Activated T-helper 2 cell treated with anti-CD3 and anti-CD28 coated beads, Interferon-gamma antibody, Interleukin-2, Interleukin-4, amounts not matched to agents 10 μg/mL and 5 μg/mL and 100 μg/mL, durations not matched to agents 14 hours and 24 hours and 36 hours (primary cell): ENCODE results near the gene DKK3. TPM values are rescaled to one million over a fixed set of nuclear protein-coding genes. Genes with fewer than 3 reads are reported as not detected.
"Not testable (repeated sequence)": the region's sequence is repeated elsewhere in the genome, so short reads cannot be mapped to it uniquely, and the experiment has no call there.

Experiments used
- DNase-seq: peaks from one replicate; pipeline ENCODE4 v3.0.0; 2021; ENCODE audit warnings: low spot score
- H3K27ac Mint-ChIP-seq: one replicate; pipeline ENCODE4 v1.8.0; 2021; ENCODE audit warnings: mixed read lengths
- H3K27me3 Mint-ChIP-seq: one replicate; pipeline ENCODE4 v1.8.0; 2021; ENCODE audit warnings: low read depth, mixed read lengths
- H3K36me3 Mint-ChIP-seq: one replicate; pipeline ENCODE4 v1.8.0; 2021; ENCODE audit warnings: low read depth, mixed read lengths
- H3K4me1 Mint-ChIP-seq: one replicate; pipeline ENCODE4 v1.8.0; 2021; ENCODE audit warnings: low read depth, mixed read lengths
- H3K4me3 Mint-ChIP-seq: one replicate; pipeline ENCODE4 v1.8.0; 2021; ENCODE audit warnings: low read depth, mild to moderate bottlenecking, moderate library complexity, mixed read lengths
- H3K9me3 Mint-ChIP-seq: one replicate; pipeline ENCODE4 v1.8.0; 2021; ENCODE audit warnings: mixed read lengths
- intact Hi-C: fragments of 100-400 bp; cut with micrococcal nuclease; formaldehyde crosslinking; loops from one replicate; pipeline ENCODE4 v1.15.1; 2023
- total RNA-seq: library from RNA; stranded (reverse); gene quantifications from 2 replicates; pipeline ENCODE4 v1.2.3, GENCODE V29; 2022

The DKK3 gene
- total RNA-seq, 1 donor from 2014 or later, result not detected

DNA sequence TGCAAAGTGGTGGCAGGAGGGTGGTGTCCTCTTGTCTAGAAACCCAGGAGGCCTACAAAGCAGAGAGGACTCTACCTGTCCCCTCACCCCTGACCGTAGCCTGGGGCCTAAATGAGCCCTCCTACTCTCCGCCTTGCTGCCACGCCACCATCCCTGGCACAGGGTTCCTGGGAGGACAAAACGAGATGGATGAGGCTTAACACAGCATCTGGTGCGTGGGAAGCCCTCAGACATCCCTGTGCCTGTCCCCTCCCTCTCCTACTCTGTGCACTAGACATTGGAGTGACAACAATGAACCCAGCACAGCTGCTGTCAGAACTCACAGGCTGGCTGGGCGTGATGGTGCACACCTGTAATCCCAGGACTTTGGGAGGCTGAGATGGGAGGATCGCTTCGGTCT lies 36.4 kb upstream of the DKK3 start:
- no peaks in the 10 kb centered on the region for H3K36me3 Mint-ChIP-seq
- H3K27ac Mint-ChIP-seq, result no peak overlapping the region
- H3K4me3 Mint-ChIP-seq, result no peak overlapping the region
- H3K4me1 Mint-ChIP-seq, result peaks cover 20% of the 10 kb centered on the region
- no peak for DNase-seq
- no peaks in the 10 kb centered on the region for H3K9me3 Mint-ChIP-seq
- H3K27me3 Mint-ChIP-seq, result peaks cover 10% of the 10 kb centered on the region
- intact Hi-C loops, result loop anchor here (5.0 kb wide), 2 partner anchors 68 to 257 kb away; partner anchors contain the start of gene MICAL2

DNA sequence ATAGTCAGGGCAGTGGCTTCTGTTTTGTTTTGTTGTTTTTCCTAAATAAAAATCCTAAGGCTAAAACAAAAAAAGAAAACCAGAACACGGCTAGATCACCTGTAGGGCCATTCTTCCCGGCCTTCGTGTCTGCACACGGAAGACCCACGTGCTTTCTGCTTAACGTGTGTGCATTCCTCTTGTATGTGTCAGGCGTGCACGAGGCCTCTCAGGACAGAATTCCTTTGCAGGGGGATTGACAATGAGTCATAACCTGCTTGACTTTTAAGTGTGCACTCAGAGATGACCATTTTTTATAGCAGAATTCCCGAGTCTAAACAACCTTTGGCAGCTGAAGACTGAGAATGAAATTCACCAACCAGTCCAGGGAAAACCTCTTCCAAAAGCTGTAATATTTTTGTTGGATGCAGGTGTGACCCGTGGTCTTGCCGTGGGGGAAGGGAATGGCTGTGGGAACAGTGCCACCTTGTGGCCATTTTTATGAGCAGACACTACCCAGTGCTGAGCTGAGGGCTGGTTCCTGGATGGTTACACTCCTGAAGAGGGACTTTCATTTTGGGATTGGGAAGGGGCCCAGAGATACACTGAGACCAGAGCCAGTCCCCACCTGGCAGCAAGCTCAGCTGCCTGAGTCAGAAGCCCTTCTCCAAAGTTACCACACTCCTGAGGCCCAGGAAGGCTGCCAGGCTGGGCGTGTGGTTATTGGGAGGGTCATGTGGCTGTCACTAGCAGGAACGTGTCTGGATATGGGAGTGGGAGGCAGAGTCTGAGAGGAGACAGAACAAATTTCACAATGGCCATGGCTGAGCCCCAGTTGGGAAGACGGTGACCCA lies 35.7 kb upstream of the DKK3 start:
- Mint-ChIP-seq H3K27me3 (peaks cover 12% of the 10 kb centered on the region), H3K36me3 (no peaks in the 10 kb centered on the region), H3K9me3 (no peaks in the 10 kb centered on the region), H3K4me3 (no peak overlapping the region), H3K27ac (no peak overlapping the region), H3K4me1 (peaks cover 18% of the 10 kb centered on the region)
- intact Hi-C loops, result loop anchor here (5.0 kb wide), 1 partner anchor 257 kb away; no protein-coding TSS in a partner anchor
- DNase-seq, result peak; percentile 35

DNA sequence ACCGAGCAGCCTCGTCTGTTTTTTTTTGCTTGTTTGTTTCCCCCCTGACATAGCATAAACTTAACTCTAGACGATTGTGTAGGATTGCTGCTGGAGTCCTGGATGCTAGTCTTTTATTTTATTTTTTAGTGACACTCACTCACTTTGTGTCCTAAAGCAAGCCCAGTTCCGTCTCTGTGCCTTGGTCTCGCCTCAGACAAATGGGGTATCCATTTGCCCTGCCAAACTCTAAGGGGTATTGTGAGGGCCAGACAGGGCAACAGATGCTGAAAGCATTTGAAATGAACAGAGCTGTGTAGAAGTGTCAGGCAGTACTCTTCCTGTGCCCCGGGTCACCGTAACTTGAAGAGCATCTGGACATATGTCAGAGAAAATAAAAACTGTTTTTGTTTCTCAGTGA lies 34.8 kb upstream of the DKK3 start:
- Mint-ChIP-seq H3K9me3 (no peaks in the 10 kb centered on the region), H3K27ac (no peak overlapping the region), H3K4me3 (no peak overlapping the region), H3K36me3 (no peaks in the 10 kb centered on the region), H3K27me3 (peaks cover 15% of the 10 kb centered on the region), H3K4me1 (peaks cover 9% of the 10 kb centered on the region)
- intact Hi-C loops, result loop anchor here (5.0 kb wide), 1 partner anchor 256 kb away; no protein-coding TSS in a partner anchor
- DNase-seq, result no peak

DNA sequence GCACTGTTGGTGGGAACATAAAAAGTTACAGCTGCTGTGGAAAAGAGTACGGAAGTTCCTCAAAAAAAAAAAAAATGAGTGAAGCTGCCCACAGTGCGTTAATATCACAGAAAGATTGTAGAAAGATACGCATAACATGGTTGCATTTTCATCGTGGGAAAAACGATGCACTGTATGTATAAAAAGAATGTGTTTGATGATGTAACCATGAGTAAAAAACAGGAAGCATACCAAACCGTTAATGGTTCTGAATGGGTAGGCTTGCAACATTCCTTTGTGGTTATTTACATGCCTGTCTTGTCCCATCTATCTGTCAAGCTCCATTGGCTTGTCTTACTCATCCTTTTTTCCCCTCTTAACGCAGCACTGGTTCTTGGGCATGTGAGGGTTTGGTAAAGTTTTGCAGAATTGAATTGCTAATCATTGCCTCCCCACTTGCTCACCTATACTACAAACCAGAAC lies 33.8 kb upstream of the DKK3 start:
- intact Hi-C loops, result loop anchor here (5.0 kb wide), 1 partner anchor 255 kb away; no protein-coding TSS in a partner anchor
- peaks cover 24% of the 10 kb centered on the region for H3K27me3 Mint-ChIP-seq
- H3K4me3 Mint-ChIP-seq, result no peak overlapping the region
- H3K4me1 Mint-ChIP-seq, result peaks cover 4% of the 10 kb centered on the region
- H3K27ac Mint-ChIP-seq, result no peak overlapping the region
- no peaks in the 10 kb centered on the region for H3K36me3 Mint-ChIP-seq
- H3K9me3 Mint-ChIP-seq, result no peaks in the 10 kb centered on the region
- DNase-seq, result no peak

DNA sequence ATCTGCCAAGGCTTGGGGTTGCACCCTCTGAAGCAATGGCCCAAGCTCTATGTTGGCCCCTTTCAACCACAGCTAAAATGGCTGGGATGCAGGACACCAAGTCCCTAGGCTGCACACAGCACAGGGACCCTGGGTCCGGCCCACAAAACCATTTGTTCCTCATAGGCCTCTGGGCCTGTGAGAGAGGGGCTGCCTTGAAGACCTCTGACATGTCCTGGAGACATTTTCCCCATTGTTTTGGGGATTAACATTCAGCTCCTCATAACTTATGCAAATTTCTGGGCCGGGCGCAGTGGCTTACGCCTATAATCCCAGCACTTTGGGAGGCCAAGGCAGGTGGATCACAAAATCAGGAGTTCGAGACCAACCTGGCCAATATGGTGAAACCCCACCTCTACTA lies 32.3 kb upstream of the DKK3 start:
- not testable (repeated sequence) for H3K36me3 Mint-ChIP-seq, H3K9me3 Mint-ChIP-seq, H3K4me3 Mint-ChIP-seq, DNase-seq, H3K4me1 Mint-ChIP-seq, H3K27ac Mint-ChIP-seq
- intact Hi-C loops, result loop anchor here (5.0 kb wide), 1 partner anchor 253 kb away; no protein-coding TSS in a partner anchor
- H3K27me3 Mint-ChIP-seq, result peaks cover 39% of the 10 kb centered on the region

DNA sequence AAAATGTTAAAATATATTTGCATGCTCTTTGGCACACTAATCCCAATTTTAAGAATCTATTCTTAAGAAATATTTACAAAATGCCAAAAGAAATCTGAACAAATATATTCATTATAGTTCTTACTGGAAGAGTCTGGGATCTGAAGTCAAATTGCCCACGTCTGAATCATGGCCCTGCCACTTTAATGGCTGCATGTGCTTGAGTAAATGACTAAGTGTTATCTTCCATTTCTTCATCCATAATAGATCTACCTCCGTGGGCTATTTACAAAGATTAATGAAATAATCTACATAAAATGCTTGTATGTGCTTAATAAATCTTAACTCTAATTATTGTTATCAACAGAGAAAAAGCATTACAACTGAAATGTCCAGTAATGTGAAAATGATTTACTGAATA lies 24.5 kb upstream of the DKK3 start:
- intact Hi-C loops, result no loop called here
- Mint-ChIP-seq H3K27me3 (peaks cover 47% of the 10 kb centered on the region), H3K9me3 (no peaks in the 10 kb centered on the region), H3K36me3 (no peaks in the 10 kb centered on the region), H3K27ac (no peak overlapping the region), H3K4me3 (no peak overlapping the region), H3K4me1 (no peaks in the 10 kb centered on the region)
- DNase-seq, result no peak

DNA sequence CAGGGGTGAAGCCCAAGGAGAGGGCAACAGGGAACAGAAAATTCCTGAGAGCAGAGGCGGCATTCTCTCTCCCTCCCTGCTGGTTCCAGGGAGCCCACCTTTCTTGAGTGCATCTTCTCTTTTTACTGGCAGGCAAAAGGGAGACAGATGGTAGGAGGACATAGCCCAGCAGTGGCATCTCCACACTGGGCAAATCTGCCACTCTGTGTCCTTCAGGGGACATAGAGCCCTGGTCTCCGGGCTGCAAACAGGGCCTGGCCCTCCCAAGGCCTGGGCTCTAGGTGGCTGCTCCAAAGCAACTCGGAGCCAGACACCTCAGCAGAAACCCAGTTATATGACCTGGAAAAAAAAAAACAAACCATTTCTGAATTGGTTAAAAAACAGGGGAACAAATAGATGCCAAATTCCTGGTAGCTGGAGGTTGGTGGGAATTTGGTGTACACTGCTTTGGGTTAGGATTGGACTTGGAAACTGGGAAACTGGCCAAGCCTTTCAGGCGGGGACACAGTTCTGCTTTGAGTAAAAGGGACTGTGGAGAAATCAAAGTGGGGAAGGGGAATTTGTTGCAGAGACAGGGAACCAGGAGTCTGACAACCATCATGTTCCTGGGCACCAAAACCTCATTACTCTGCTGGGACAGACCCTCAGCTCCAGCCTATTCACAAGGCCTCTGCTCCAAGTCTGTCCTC lies 23.6 kb upstream of the DKK3 start:
- H3K9me3 Mint-ChIP-seq, result no peaks in the 10 kb centered on the region
- H3K27ac Mint-ChIP-seq, result no peak overlapping the region
- no peak for DNase-seq
- H3K27me3 Mint-ChIP-seq, result peaks cover 37% of the 10 kb centered on the region
- no peaks in the 10 kb centered on the region for H3K36me3 Mint-ChIP-seq
- intact Hi-C loops, result no loop called here
- H3K4me1 Mint-ChIP-seq, result no peaks in the 10 kb centered on the region
- no peak overlapping the region for H3K4me3 Mint-ChIP-seq

DNA sequence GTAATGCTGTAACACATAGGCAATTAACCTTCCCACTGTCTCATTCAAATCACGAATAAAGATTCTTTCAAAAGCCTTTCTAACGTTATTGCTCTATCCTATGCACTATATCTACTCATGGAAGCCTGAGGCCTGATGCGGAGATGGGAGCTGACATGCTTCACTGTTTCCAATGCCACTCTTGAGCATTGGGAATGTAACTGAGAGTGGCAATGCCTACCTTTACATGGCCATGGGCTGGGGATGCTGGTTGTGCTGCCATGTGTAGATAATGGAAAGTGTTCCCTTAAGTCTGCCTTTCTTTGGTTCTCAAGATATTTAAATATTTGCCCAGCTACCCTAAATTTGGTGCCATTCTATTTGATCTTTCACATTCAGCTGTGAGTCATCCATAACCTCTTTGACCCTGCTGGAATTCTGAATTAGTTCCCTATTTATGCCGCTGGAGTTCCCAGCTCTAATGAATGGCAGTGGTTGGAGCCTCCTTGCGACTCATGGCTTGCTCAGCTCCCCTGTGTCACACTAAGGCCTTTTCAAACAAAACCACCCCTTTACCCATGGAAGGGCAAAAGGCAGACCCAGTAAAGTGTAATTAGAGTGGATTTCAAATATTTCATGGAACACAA lies 21.4 kb upstream of the DKK3 start:
- no peaks in the 10 kb centered on the region for H3K36me3 Mint-ChIP-seq
- DNase-seq, result no peak
- H3K9me3 Mint-ChIP-seq, result peaks cover under 1% of the 10 kb centered on the region
- H3K4me3 Mint-ChIP-seq, result no peak overlapping the region
- intact Hi-C loops, result no loop called here
- H3K27me3 Mint-ChIP-seq, result peaks cover 17% of the 10 kb centered on the region
- H3K27ac Mint-ChIP-seq, result no peak overlapping the region
- H3K4me1 Mint-ChIP-seq, result peaks cover 3% of the 10 kb centered on the region

DNA sequence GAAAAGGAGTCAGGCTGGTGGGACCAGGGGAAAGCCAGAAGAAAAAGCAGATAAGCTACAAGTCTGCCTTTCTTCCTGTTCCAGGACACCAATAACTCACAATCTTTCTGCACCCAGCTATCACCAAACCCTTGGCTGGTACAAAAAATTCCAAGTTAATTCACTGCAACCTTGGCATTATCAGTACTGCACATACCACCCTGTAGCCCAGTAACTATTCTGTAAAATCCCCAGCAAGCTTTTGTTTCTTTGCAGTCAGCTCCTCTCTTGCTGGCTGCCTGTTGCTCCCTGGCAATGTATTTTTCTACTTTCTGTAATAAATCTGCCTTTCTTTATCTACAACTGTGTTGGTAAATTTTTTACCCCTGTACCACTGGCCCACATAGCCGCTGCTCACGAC lies 20.7 kb upstream of the DKK3 start:
- Mint-ChIP-seq H3K4me1 (peaks cover 3% of the 10 kb centered on the region), H3K4me3 (no peak overlapping the region), H3K36me3 (no peaks in the 10 kb centered on the region), H3K9me3 (peaks cover 7% of the 10 kb centered on the region), H3K27me3 (peaks cover 16% of the 10 kb centered on the region), H3K27ac (no peak overlapping the region)
- DNase-seq, result no peak
- intact Hi-C loops, result no loop called here

DNA sequence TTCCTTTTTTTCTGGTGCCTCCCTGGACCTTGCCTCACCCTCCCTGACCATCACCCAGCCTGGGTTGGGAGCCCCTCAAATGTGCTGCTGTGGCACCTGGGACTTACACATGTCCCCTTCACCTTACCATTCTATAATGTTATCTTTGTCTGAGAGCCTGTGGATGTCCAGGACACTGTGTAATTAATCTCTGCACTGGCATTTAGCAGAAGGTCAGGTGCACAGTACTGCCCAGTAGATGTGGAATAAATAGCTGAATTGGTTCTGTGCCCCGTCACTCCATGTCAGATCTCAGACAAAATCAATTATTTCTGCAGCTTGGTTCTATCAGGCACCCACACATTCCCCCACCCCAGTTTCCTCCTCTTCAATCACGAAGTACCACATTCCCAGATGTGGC lies 19.9 kb upstream of the DKK3 start:
- intact Hi-C loops, result no loop called here
- H3K27ac Mint-ChIP-seq, result no peak overlapping the region
- peaks cover 14% of the 10 kb centered on the region for H3K27me3 Mint-ChIP-seq
- DNase-seq, result no peak
- H3K4me1 Mint-ChIP-seq, result peaks cover 3% of the 10 kb centered on the region
- H3K36me3 Mint-ChIP-seq, result no peaks in the 10 kb centered on the region
- peaks cover 11% of the 10 kb centered on the region for H3K9me3 Mint-ChIP-seq
- H3K4me3 Mint-ChIP-seq, result no peak overlapping the region

DNA sequence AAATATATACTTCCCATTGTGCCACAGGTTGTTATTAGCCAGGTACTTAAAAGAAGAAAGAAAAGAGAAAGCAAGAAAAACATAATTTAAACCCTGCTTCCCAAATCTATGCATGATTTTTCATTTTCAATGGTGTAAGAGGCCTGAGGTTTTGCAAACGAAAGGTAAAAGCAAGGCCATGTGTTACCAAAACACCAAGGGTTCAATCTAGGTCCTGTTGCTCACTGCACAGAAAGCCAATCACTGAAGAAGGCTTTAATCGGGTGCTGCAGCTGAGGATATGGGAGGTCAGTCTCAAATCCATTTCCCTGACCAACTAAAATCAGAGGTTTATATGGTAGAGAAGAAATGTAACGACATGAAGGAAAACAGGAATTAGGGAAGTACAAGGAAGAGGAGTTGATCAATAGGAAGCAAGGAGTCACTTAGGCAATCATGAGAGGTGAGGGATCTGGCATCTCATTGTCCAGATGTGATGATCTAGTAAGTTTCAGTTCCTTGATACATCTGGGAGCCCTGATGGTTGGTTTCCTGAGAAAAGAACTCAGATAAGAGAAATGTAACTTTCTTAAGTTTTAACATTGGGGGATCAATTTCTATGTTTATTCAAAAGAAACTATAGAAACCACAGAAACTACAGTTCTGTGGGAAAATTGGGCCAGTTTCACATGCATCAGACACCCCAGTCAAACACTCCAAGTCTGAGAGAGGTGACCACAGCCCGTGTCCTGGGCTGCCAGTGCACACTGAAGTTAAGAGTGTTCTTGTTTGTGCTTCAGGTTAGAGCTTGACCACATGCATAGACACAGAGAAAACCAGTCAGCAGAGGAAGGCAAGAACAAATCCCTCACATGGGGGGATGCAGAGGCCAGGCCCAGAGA lies 18.1 kb upstream of the DKK3 start:
- Mint-ChIP-seq H3K27me3 (peaks cover 23% of the 10 kb centered on the region), H3K4me3 (no peak overlapping the region), H3K9me3 (peaks cover 11% of the 10 kb centered on the region), H3K36me3 (no peaks in the 10 kb centered on the region), H3K27ac (no peak overlapping the region), H3K4me1 (peaks cover 3% of the 10 kb centered on the region)
- DNase-seq, result no peak
- intact Hi-C loops, result no loop called here

DNA sequence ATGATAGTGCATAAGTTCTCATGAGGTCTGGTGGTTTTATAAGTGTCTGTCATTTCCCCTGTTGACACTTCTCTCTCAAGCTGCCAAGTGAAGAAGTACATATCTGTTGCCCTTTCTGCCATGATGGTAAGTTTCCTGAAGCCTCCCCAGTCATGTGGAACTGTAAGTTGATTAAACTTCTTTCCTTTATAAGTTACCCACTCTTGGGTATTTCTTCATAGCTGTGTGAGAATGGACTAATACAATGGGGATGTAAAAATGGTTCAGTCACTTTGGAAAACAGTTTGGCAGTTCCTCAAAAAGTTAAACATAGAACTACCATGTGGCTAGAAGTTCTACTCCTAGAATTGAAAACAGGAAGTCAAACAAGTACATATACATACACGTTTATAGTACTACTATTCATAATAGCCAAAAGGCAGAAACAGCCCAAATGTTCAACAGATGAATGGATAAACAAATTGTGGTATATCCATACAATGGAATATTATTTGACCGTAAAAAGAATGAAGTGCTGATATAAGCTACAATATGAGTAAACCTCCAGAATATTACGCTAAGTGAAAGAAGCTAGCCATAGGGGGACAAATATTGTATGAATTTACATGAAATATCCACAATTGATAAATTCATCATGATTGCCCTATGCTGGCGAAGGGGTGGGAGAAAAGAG lies 16.0 kb upstream of the DKK3 start:
- Mint-ChIP-seq H3K36me3 (no peaks in the 10 kb centered on the region), H3K27me3 (peaks cover 28% of the 10 kb centered on the region), H3K9me3 (peaks cover 11% of the 10 kb centered on the region), H3K4me1 (peaks cover 3% of the 10 kb centered on the region), H3K4me3 (no peak overlapping the region), H3K27ac (no peak overlapping the region)
- intact Hi-C loops, result no loop called here
- no peak for DNase-seq
